Endodermal cell (in vitro differentiated cells): ENCODE results near the gene THAP11. TPM values are rescaled to one million over a fixed set of nuclear protein-coding genes. Genes with fewer than 3 reads are reported as not detected.

Experiments
- DNase-seq: peaks from one replicate; pipeline ENCODE4 v3.0.0-alpha.2; 2017
- H3K27ac ChIP-seq: 2 replicates; pipeline ENCODE4 v1.5.1; 2013; ENCODE audit warnings: mild to moderate bottlenecking, low read depth, low read length, moderate library complexity
- H3K27me3 ChIP-seq: 2 replicates; pipeline ENCODE4 v1.6.1; 2013; ENCODE audit warnings: mild to moderate bottlenecking, low read length, moderate library complexity; ENCODE audit not compliant: insufficient read depth, control insufficient read depth, poor library complexity, severe bottlenecking
- H3K36me3 ChIP-seq: 2 replicates; pipeline ENCODE4 v1.7.0; 2013; ENCODE audit warnings: mild to moderate bottlenecking, low read length, moderate library complexity; ENCODE audit not compliant: control insufficient read depth, insufficient read depth
- H3K4me1 ChIP-seq: one replicate; pipeline ENCODE4 v1.7.0; 2013; ENCODE audit warnings: low read length; ENCODE audit not compliant: control insufficient read depth, insufficient read depth
- H3K4me3 ChIP-seq: 2 replicates; pipeline ENCODE4 v1.5.1; 2013; ENCODE audit warnings: mild to moderate bottlenecking, low read length, moderate library complexity
- H3K9ac ChIP-seq: 2 replicates; pipeline ENCODE4 v1.6.1; 2013; ENCODE audit warnings: mild to moderate bottlenecking, low read length, moderate library complexity; ENCODE audit not compliant: poor library complexity, severe bottlenecking; ENCODE audit errors: extremely low read depth
- H3K9me3 ChIP-seq: 2 replicates; pipeline ENCODE4 v1.6.1; 2013; ENCODE audit warnings: mild to moderate bottlenecking, low read length, moderate library complexity; ENCODE audit not compliant: control insufficient read depth
- H3K27ac Mint-ChIP-seq: 2 replicates; pipeline ENCODE4 v1.8.0; 2020; ENCODE audit warnings: mixed read lengths
- H3K27me3 Mint-ChIP-seq: 2 replicates; pipeline ENCODE4 v1.8.0; 2021; ENCODE audit warnings: mild to moderate bottlenecking, mixed read lengths; ENCODE audit not compliant: insufficient read depth
- H3K36me3 Mint-ChIP-seq: 2 replicates; pipeline ENCODE4 v1.8.0; 2020; ENCODE audit warnings: low read depth, mixed read lengths
- H3K4me1 Mint-ChIP-seq: 2 replicates; pipeline ENCODE4 v1.8.0; 2020; ENCODE audit warnings: mixed read lengths
- H3K4me3 Mint-ChIP-seq: 2 replicates; pipeline ENCODE4 v1.8.0; 2020; ENCODE audit warnings: mild to moderate bottlenecking, moderate library complexity, mixed read lengths
- H3K9me3 Mint-ChIP-seq: 2 replicates; pipeline ENCODE4 v1.8.0; 2020; ENCODE audit warnings: mild to moderate bottlenecking, mixed read lengths
- CTCF ChIP-seq: fragments of 200-600 bp; sonication (generic); conservative IDR thresholded peaks from 2 replicates; pipeline ENCODE4 v1.5.0; 2021; ENCODE audit warnings: antibody characterized with exemption, mild to moderate bottlenecking
- WGBS, 2 experiments: methylation state at CpG; one replicate each; pipeline versions ENCODE4 v1.1.5 to v1.1.7; 2013; ENCODE audit warnings: missing lambda C conversion rate in 2 of 2, mixed read lengths in 1 of 2; ENCODE audit not compliant: insufficient coverage in 1 of 2, insufficient read length in 1 of 2; 5-methylcytosine and 5-hydroxymethylcytosine counted together
- total RNA-seq, 2 donors: library from RNA; stranded (reverse); fragmentation: NEBNext Ultra II Directional in 1 of 2; extraction: Animal tissue kit (Norgen Biotek cat#: 25700) in 1 of 2; gene quantifications; 2 replicates in 1 of 2; 3 replicates in 1 of 2; pipeline ENCODE4 v1.2.1, GENCODE V29; 2021

The THAP11 gene
- total RNA-seq, 2 donors from 2014 or later: 28.0 to 32.9 TPM

GRCh38 chr16:67846063-67846319, 3.9 kb downstream of the THAP11 start:
- peak overlapping the region; percentile 89 for H3K4me3 ChIP-seq
- 55 to 67% methylated on average over 1 to 2 of the region's 2 CpGs for WGBS, 2 experiments
- Mint-ChIP-seq H3K36me3 (peaks cover 14% of the 10 kb centered on the region), H3K9me3 (no peaks in the 10 kb centered on the region), H3K4me1 (peaks cover 47% of the 10 kb centered on the region), H3K4me3 (peak overlapping the region; percentile 89), H3K27me3 (no peaks in the 10 kb centered on the region), H3K27ac (peak overlapping the region; percentile 91)
- H3K27me3 ChIP-seq: no peaks in the 10 kb centered on the region
- H3K9me3 ChIP-seq: no peaks in the 10 kb centered on the region
- H3K4me1 ChIP-seq: peaks cover 22% of the 10 kb centered on the region
- H3K27ac ChIP-seq: peak overlapping the region; percentile 96
- TF ChIP-seq CTCF: no peak
- DNase-seq: no peak
- H3K36me3 ChIP-seq: peaks cover 19% of the 10 kb centered on the region
- H3K9ac ChIP-seq: peak overlapping the region; percentile 95

GRCh38 chr16:67846320-67847063, 4.4 kb downstream of the THAP11 start, which contains the start of gene NUTF2:
TSS of gene NUTF2 (plus strand) at chr16:67846933. CDS start at chr16:67865131, 18,198 bp downstream.
- Histone ChIP-seq H3K9ac (peak within 1 kb of the TSS; percentile 95), H3K4me3 (peak within 1 kb of the TSS; percentile 89), H3K27me3 (no peaks in the 10 kb centered on the region), H3K4me1 (peaks cover 22% of the 10 kb centered on the region), H3K9me3 (no peaks in the 10 kb centered on the region), H3K27ac (peak within 1 kb of the TSS; percentile 96), H3K36me3 (peaks cover 19% of the 10 kb centered on the region)
- Mint-ChIP-seq H3K36me3 (peaks cover 17% of the 10 kb centered on the region), H3K27ac (peak within 1 kb of the TSS; percentile 95), H3K4me1 (peaks cover 45% of the 10 kb centered on the region), H3K27me3 (no peaks in the 10 kb centered on the region), H3K9me3 (no peaks in the 10 kb centered on the region), H3K4me3 (peak within 1 kb of the TSS; percentile 89)
- WGBS, 2 experiments: 0 to 1% methylated on average over 29 to 57 of the region's 57 CpGs
- peak; percentile 99 for DNase-seq
- no peak for TF ChIP-seq CTCF

DNA sequence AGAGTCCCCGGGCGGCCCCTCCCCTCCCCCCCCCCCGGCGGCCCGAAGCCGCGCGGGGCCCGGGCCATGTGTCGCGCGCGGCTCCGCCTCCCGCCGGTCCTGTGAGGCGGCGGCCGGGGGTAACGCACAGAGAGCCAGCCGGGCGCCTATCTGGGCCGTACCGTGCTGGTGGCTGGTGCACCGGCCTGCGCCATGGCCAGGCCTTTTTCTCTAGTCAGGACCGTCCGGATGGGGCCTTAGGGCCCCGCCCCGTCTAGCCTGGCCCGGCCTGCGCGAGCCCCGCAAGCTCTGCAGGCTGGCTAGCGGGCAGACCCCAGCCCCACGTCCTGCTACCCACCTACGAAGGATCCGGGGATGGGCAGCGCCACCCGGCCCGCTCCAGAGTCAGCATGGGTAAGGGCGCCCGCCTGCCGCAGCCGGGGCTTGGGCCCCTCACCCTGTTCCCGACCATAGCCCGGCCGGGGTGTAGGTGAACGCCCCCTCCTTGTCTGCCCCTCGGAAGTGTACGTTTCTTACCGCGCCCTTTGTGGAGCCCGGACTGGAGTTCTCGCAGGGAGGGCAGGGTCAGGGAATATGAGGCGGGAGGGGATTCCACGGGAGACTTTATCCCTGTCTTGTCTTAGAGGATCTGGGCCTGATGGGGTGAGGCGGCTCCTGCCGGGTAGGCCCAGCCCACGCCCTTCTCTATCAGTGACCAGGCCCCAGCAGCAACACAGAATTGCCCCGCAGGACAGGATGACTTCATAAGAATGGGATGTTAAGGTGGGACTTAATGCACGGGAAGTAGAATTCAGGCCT, 5.1 kb downstream of the THAP11 start, which contains the start of gene CENPT:
CENPT (minus strand) TSS at position 630 of the 798 bp plus-strand sequence. CDS start 13,834 bp downstream, outside the sequence.
- H3K9me3 Mint-ChIP-seq: no peaks in the 10 kb centered on the region
- Histone ChIP-seq H3K27ac (peak within 1 kb of the TSS; percentile 96), H3K9me3 (no peaks in the 10 kb centered on the region), H3K4me3 (peak within 1 kb of the TSS; percentile 89), H3K36me3 (peaks cover 26% of the 10 kb centered on the region), H3K27me3 (no peaks in the 10 kb centered on the region), H3K4me1 (peaks cover 22% of the 10 kb centered on the region), H3K9ac (peak within 1 kb of the TSS; percentile 95)
- DNase-seq: peak; percentile 75
- H3K27ac Mint-ChIP-seq: peak within 1 kb of the TSS; percentile 95
- peaks cover 21% of the 10 kb centered on the region for H3K36me3 Mint-ChIP-seq
- H3K4me3 Mint-ChIP-seq: peak within 1 kb of the TSS; percentile 89
- no peak for TF ChIP-seq CTCF
- no peaks in the 10 kb centered on the region for H3K27me3 Mint-ChIP-seq
- peaks cover 43% of the 10 kb centered on the region for H3K4me1 Mint-ChIP-seq
- WGBS, 2 experiments: 0 to 1% methylated on average over 25 to 61 of the region's 62 CpGs
